Measurements from ENCODE around the gene WDR91. TPM values are rescaled to one million over a fixed set of nuclear protein-coding genes. Genes with fewer than 3 reads are reported as not detected.
"Not testable (repeated sequence)": the region's sequence is repeated elsewhere in the genome, so short reads cannot be mapped to it uniquely, and the experiment has no call there.

Gene WDR91
- total RNA-seq, 1 donor from 2014 or later: 13.6 TPM

- DNase-seq: no peak
These were observed 22.2 kb upstream of the WDR91 start, which contains the start of gene STRA8 for GRCh38 chr7:135233570-135233969. Gene STRA8, plus strand, starts transcription at chr7:135233838. Its CDS starts 6,687 bp downstream, at chr7:135240525.

GRCh38 chr7:135232720-135233119 lies 21.4 kb upstream of the WDR91 start:
- DNase-seq: no peak

DNA sequence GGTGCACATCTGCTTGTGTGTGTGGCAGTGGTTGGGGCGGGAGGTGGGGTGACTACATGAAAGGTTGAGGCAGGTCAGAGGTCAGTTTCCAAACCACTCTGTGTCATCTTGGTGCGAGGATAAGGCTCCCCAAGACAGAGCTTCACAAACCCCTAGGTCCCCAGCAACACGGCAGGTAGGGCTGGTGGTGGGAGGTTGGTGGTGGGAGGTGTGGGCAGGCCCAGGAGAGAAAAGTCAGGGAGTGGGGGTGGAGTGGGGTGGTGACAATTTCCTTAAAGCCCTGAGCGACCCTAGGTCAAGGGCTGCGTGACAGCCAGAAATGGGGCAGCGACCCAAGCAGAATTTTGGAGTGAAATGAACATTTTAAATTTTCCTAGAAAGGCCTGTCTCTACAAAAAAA lies 20.8 kb upstream of the WDR91 start:
- no peak for DNase-seq

- DNase-seq: no peak
These were observed 20.4 kb upstream of the WDR91 start for GRCh38 chr7:135231686-135232085.

- no peak for DNase-seq
These were observed 12.7 kb upstream of the WDR91 start for GRCh38 chr7:135224027-135224426.

GRCh38 chr7:135217645-135218509 lies 6.6 kb upstream of the WDR91 start:
- no peak for DNase-seq

DNA sequence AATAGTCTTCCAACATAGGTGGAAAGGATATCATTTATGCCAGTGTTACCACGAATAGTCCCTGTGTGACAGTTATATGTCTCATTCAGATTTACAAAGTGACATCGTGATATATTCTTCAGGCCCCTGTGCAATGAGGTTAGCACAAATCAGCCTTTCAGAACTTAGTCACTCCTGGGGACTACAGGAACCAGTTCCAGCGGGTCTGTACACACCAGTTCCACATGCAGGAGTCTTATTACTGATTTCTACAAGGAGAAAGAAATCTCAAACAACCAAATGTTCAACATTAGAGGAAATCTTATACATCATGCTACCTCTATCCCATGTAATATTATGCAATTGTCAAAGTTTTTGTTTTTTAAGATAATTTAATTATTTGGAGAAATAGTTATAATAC lies 4.4 kb upstream of the WDR91 start:
- DNase-seq: no peak

- no peak for DNase-seq
These were observed 3.9 kb upstream of the WDR91 start for GRCh38 chr7:135215180-135215579.

- no peak for DNase-seq
These were observed 2.5 kb upstream of the WDR91 start for GRCh38 chr7:135213831-135214230.

GRCh38 chr7:135211946-135212685 lies 790 bp upstream of the WDR91 start:
- DNase-seq: not testable (repeated sequence)

- DNase-seq: no peak
These were observed 493 bp downstream of the WDR91 start for GRCh38 chr7:135210888-135211178.

- DNase-seq: no peak
These were observed 2.0 kb downstream of the WDR91 start for GRCh38 chr7:135209225-135209834.

DNA sequence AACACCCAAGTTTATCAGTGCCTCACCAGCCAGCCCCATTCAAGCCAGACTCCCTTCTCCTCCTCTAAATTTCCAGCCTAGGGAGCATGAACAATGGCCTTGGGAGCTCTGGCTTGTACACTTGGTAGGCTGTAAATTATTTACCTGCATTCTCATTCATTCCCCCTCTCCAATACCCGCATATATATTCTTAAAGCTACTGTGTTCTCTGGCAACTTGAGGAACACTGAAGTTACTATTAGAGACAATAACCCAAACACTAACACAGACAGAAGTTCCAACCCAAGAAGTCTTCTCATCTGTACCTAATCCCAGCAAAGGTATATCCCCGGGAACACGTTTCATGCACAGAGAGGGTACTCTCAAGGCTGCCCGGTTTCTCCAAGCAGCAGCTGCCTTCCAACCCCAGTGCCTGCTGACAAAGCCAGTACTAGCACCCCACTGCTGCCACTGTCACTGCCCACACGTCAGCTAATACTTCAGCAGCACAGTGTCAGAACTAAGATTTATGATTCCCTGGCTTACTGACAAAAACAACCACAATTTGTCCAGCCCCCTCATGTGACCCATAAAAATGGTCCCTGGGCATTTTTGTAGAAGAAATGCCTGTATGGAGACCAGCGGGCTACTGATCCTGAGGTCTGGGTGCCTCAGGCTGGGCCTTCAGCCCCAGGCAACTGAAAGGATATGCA lies 3.1 kb downstream of the WDR91 start:
- DNase-seq: no peak

DNA sequence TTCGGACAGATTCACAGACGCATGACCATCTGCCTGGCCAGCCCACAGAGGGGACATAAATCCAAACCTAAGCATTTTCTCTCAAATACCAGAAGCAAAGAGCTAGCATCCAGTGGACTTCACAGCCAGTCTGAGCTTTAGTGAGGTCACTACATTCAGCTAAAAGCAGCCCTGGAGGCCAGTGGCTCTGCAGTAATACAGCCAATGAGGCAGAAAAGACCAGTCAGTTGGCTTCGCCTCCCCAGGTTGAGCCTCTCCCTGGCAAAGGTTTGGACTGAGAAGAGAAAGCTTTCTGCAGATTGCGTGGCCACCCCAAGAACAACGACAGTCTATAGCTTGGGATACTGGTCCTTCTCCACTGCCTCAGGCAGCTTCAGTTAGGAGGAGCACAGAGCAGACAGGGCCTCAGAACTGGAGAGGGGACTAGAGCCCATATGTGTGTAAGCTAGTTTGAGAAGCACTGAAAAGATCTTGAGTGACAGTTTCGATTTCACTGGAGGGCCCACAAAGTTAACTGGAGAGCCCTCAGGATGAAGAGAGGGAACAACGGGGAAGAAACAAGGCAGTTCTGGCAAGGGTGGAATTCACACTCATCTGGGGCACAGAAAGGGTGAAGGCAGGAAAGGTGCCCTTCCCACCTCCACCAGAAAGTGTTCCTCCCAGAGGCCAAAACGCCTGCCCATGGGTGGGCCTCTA lies 3.8 kb downstream of the WDR91 start:
- DNase-seq: no peak

DNA sequence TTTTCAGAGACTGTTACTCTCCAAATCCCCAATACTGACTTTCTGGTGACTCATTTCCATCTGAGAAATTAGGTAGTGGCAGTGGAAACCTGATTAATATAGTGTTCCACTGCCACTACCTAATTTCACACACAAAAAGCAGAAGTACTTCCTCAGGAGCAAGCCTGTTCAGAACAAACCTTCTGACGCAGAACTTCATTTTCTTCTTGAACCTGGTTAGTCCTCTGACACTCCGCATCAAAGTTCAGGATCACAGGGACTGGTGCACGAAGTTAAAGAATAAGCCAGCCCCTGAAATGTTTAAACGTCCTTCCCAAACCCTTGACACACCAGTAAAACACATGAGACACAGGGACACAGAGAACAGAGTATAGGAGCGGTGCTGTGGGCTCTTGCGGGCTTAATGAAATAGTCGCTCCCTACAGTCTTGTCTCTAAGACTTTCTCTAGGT lies 4.4 kb downstream of the WDR91 start:
- DNase-seq: no peak

DNA sequence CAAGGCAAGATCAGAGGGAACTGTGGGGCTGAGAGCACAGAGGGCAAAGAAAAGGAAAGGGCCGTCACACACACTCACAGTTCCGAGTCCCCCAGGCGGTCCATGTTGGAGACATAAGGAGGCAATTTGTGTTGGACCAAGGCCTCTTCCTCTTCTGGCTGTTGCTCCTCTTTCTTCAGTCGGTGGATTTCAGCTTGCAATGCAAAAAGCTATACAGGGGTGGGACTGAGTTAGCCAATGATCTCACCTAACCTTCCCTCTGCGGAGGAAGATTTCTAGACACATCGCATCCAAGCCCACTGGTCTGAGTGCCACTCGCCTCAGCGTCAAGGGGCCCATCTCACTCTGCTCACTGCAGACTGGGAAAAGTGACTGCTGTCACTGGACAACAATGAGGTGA lies 5.5 kb downstream of the WDR91 start:
- DNase-seq: no peak

DNA sequence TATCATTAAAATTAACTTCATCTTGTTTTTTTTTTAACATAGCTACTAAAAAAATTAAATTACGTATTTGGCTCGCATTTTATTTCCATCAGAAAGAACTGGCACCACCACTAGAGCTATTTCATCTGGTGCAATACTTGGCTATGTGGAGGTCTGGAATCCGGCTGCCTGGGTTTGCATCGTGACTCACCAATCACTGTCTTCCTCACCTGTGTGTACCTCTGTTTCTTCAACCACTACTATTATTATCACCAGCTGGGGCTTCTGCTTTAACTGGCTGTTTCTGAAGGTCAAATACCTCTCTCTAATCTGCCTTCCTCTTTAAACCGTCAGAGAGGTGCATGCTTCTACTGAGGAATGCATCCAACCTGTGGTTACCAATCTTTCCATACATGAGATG lies 6.5 kb downstream of the WDR91 start:
- DNase-seq: no peak

DNA sequence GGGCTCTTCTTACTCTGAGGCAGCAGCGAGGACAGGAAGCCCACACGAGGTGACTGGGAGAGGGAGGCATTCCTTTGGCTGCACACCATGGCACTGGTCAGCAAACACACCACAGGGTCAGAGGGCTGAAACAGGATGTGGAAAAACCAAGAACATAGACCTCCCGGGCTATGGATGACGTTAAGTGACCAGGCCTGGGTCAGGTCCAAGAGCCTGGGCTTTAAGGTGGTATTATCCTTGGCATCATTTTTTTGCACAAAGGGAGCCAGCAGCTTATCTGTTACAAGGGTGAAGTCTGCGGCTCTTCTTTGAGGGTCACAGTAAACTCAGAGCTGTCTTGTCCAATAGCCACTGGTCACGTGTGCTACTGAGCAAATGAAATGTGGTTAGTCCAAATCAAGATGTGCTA lies 7.0 kb downstream of the WDR91 start:
- no peak for DNase-seq

GRCh38 chr7:135201350-135201749 lies 10.0 kb downstream of the WDR91 start:
- no peak for DNase-seq

GRCh38 chr7:135200821-135201331 lies 10.4 kb downstream of the WDR91 start:
- no peak for DNase-seq

- DNase-seq: no peak
These were observed 11.9 kb downstream of the WDR91 start for GRCh38 chr7:135199439-135199838.

Measured in occipital lobe (tissue), 2 donors.